ENCODE data around the gene SYNPO2. TPM values are rescaled to one million over a fixed set of nuclear protein-coding genes. Genes with fewer than 3 reads are reported as not detected.
"Not testable (repeated sequence)": the region's sequence is repeated elsewhere in the genome, so short reads cannot be mapped to it uniquely, and the experiment has no call there.

Gene SYNPO2
- total RNA-seq, 2 experiments from 2014 or later = 0.50 to 0.63 TPM

DNA sequence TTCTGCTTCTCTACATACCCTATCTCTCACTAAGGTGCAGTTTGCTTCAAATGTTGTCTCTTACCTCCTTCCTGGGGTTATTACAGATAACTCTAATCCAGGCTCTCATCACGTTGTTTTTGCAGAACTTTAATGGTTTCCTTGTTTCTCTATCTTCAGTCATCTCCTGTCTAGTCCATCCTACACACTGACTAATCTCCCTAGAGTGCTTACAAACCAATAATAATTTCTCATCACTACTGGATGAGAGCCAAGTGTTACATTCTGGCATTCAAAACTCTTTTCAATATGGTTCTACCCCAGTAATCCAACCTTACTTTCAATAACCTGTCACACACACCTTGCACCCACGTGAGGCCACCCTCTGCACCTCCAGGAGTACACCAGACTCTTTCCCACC, 86.1 kb downstream of the SYNPO2 start:
- Mint-ChIP-seq H3K9me3 (no peaks in the 10 kb centered on the region), H3K4me1 (no peaks in the 10 kb centered on the region), H3K36me3 (ENCODE audit: low read depth) (no peaks in the 10 kb centered on the region), H3K27ac (no peak overlapping the region), H3K4me3 (no peak overlapping the region), H3K27me3 (no peaks in the 10 kb centered on the region)
- ChIA-PET CTCF (no interaction called here), POLR2A (no interaction called here)
- DNase-seq = no peak

DNA sequence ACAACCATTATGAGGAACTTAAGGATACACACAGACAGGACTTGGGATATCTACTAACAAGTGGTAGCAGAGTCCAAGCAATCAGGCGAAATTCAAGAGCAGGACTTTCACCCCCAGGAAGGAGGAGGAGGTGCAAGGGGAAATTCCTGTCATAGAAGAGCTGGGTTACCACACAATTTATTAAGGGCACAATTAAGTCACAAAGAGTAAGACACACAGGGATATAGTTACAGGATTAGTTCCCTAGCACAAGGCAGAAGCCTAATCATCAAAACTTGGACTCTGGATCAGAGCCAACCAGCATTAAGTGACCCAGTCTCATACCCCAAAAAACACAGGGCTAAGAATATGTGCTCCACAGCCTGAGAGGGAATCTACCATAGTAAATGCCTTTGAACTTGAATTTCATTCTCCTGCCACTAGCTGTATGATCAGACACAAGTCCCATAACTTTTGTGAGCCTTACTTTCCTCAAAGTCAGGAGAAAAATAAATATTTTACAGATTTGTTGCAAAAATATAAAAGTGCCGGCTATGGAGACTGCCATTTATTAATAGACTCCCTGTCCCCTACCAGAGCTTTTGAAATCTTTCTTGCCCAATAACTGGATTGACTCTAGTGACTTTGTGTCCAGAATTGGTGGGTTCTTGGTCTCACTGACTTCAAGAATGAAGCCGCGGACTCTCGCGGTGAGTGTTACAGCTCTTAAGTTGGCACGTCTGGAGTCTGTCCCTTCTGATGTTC, 87.0 kb downstream of the SYNPO2 start:
- CTCF ChIA-PET = no interaction called here
- H3K36me3 Mint-ChIP-seq (ENCODE audit: low read depth) = no peaks in the 10 kb centered on the region
- no peak for DNase-seq
- H3K4me1 Mint-ChIP-seq = no peaks in the 10 kb centered on the region
- no peak overlapping the region for H3K4me3 Mint-ChIP-seq
- no peaks in the 10 kb centered on the region for H3K9me3 Mint-ChIP-seq
- POLR2A ChIA-PET = no interaction called here
- no peak overlapping the region for H3K27ac Mint-ChIP-seq
- H3K27me3 Mint-ChIP-seq = no peaks in the 10 kb centered on the region

DNA sequence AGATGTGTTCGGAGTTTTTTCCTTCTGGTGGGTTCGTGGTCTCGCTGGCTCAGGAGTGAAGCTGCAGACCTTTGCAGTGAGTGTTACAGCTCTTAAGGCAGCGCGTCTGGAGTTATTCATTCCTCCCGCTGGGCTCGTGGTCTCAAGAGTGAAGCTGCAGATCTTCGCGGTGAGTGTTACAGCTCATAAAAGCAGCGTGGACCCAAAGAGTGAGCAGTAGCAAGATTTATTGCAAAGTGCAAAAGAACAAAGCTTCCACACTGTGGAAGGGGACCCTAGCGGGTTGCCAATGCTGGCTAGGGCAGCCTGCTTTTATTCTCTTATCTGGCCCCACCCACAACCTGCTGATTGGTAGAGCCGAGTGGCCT, 87.5 kb downstream of the SYNPO2 start:
- H3K9me3 Mint-ChIP-seq; H3K4me1 Mint-ChIP-seq; H3K27ac Mint-ChIP-seq; CTCF ChIA-PET; H3K27me3 Mint-ChIP-seq; H3K36me3 Mint-ChIP-seq (ENCODE audit: low read depth); H3K4me3 Mint-ChIP-seq; DNase-seq; POLR2A ChIA-PET: not testable (repeated sequence)

DNA sequence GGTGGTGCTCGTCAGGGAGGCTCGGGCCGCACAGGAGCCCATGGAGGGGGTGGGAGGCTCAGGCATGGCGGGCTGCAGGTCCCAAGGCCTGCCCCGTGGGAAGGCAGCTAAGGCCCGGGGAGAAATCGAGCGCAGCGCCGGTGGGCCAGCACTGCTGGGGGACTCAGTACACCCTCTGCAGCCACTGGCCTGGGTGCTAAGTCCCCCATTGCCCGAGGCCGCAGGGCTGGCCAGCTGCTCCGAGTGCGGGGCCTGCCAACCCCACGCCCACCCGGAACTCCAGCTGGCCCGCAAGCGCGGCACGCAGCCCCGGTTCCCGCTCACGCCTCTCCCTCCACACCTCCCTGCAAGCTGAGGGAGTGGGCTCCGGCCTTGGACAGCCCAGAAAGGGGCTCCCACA, 88.4 kb downstream of the SYNPO2 start:
- H3K27ac Mint-ChIP-seq; H3K9me3 Mint-ChIP-seq; CTCF ChIA-PET; DNase-seq; H3K4me3 Mint-ChIP-seq; H3K4me1 Mint-ChIP-seq; POLR2A ChIA-PET; H3K27me3 Mint-ChIP-seq; H3K36me3 Mint-ChIP-seq (ENCODE audit: low read depth): not testable (repeated sequence)

DNA sequence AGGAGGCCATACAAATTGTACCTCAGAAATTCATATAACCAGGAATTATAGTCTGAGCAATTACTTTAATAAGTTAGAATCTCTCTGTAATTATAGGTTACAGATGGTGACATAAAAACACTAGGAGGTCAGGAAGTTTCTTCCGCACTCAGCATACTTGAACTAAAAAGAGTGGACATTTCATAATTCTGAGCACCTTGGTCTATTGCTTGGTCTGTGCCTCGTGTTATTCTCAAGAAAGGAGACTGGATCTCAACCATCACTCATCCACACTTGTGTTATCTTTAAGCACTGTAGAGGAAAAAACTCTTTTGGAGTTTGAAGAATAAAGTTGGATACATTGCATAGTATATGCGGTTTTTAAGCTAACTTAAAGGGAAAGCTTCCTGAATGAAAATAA, 91.1 kb downstream of the SYNPO2 start:
- POLR2A ChIA-PET = no interaction called here
- no peaks in the 10 kb centered on the region for H3K9me3 Mint-ChIP-seq
- no peak overlapping the region for H3K4me3 Mint-ChIP-seq
- CTCF ChIA-PET = no interaction called here
- H3K36me3 Mint-ChIP-seq (ENCODE audit: low read depth) = no peaks in the 10 kb centered on the region
- peaks cover 2% of the 10 kb centered on the region for H3K4me1 Mint-ChIP-seq
- H3K27me3 Mint-ChIP-seq = peaks cover 16% of the 10 kb centered on the region
- no peak overlapping the region for H3K27ac Mint-ChIP-seq
- DNase-seq = no peak

DNA sequence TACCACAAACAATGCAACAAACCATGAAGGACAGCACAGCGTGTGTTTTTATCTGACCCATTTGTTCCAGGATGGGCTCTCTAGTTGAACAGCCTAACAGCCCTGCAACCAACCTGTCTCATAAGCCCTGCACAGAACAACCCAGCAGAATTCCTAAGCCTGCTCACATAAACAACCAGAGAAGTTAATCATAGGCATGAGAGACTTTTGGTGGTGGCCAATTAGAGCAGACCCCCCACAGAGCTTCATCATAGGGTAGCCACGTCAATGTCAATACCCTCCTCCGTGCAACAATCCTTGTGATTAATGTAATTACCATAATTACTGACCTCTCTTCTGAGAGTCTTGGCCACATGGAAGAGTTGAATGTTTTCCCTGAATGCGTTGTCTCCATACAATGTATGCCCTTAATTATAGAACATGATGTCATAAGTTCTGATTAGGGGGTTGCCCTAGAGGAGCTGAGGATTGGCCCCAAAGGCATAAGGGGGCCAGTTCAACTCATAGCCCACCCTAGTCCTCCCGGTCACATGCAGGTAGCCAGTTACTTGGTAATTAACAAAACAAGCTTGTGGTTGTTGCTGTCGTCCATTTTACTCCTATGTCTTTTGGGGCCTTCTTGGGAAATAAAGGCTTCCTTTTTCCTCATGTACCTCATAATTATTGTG, 92.7 kb downstream of the SYNPO2 start:
- ChIA-PET POLR2A (no interaction called here), CTCF (interaction anchor here (0.5 to 1.9 kb wide), 7 partner anchors 9 to 646 kb away, joined by 3 to 5 read pairs (median 3); no protein-coding TSS in a partner anchor)
- no peaks in the 10 kb centered on the region for H3K9me3 Mint-ChIP-seq
- DNase-seq = no peak
- peaks cover 16% of the 10 kb centered on the region for H3K27me3 Mint-ChIP-seq
- H3K4me3 Mint-ChIP-seq = no peak overlapping the region
- peaks cover 2% of the 10 kb centered on the region for H3K4me1 Mint-ChIP-seq
- no peaks in the 10 kb centered on the region for H3K36me3 Mint-ChIP-seq (ENCODE audit: low read depth)
- H3K27ac Mint-ChIP-seq = no peak overlapping the region

DNA sequence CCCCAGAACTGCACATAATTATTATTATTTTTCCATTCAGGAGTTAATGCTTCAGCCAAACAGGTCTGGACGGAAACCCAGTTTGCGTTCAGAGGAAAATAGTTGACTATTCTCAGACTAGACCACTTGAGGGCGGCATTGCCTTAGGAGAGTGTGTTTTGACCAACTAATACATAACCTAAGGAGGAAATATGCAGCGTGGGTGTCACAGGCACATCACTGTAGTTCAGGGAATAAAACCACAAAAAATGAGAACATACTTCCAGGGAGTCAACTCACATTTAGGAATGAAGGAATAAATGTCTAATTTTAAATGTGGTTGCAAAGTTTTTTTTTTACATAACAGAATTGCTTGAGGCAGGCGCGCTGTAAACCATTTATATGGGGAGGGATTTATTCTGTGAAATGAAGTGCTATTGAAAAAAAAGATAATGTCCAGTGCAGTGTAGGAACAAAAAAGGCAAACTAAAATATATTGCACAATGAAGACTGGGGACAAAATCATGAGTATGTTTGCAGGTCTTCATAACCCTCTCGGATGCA, 93.3 kb downstream of the SYNPO2 start:
- no peaks in the 10 kb centered on the region for H3K9me3 Mint-ChIP-seq
- ChIA-PET POLR2A (no interaction called here), CTCF (interaction anchor here (0.8 to 1.9 kb wide), 6 partner anchors 10 to 645 kb away, joined by 3 to 5 read pairs (median 3); no protein-coding TSS in a partner anchor)
- peaks cover 2% of the 10 kb centered on the region for H3K4me1 Mint-ChIP-seq
- peaks cover 16% of the 10 kb centered on the region for H3K27me3 Mint-ChIP-seq
- H3K36me3 Mint-ChIP-seq (ENCODE audit: low read depth) = no peaks in the 10 kb centered on the region
- no peak overlapping the region for H3K27ac Mint-ChIP-seq
- peak; percentile 60 for DNase-seq
- H3K4me3 Mint-ChIP-seq = no peak overlapping the region

DNA sequence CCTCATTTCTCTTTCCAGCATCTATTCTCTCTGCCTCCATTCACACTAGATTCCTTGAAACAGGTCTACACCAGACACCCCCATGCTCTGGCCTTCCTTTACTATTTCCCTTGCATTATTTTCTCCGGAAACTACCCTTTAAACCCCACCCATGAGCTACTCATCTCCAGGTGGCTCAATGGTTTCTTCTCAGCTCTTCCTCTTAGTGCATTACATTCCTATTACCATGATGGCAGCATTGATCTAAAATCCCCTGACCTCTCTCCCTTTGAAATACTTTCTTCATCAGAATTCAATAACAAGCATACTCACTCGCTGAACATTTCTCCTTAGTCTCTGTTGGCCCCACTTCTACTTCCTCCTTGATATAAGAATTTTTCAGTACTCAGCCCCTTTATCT, 94.6 kb downstream of the SYNPO2 start:
- peaks cover 2% of the 10 kb centered on the region for H3K4me1 Mint-ChIP-seq
- no peaks in the 10 kb centered on the region for H3K36me3 Mint-ChIP-seq (ENCODE audit: low read depth)
- H3K9me3 Mint-ChIP-seq = no peaks in the 10 kb centered on the region
- ChIA-PET POLR2A (no interaction called here), CTCF (interaction anchor here (0.6 to 1.5 kb wide), 3 partner anchors 17 to 230 kb away, joined by 3 to 4 read pairs (median 3); no protein-coding TSS in a partner anchor)
- no peak for DNase-seq
- no peak overlapping the region for H3K4me3 Mint-ChIP-seq
- no peak overlapping the region for H3K27ac Mint-ChIP-seq
- peaks cover 16% of the 10 kb centered on the region for H3K27me3 Mint-ChIP-seq

DNA sequence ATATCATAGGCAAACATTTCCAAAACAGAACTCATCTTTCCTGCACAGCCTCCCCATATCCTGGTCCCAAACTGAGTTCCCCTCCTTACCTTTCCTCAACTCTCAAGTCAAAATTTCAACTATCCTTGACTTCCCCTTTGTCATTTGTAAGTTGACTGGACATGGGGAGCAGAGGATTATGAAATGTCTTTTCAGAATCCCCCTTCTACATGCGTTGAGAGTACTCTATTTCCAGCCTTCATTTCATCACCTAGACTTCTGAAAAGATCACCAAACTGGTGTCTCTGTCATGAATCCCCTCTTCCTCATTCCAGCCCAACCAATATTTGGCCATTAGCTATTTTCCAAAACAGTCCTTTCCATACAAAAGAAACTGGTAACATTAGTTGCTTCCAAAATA, 95.2 kb downstream of the SYNPO2 start:
- Mint-ChIP-seq H3K9me3 (no peaks in the 10 kb centered on the region), H3K4me1 (peaks cover 2% of the 10 kb centered on the region), H3K36me3 (ENCODE audit: low read depth) (no peaks in the 10 kb centered on the region), H3K27ac (no peak overlapping the region), H3K27me3 (peaks cover 16% of the 10 kb centered on the region), H3K4me3 (no peak overlapping the region)
- DNase-seq = no peak
- POLR2A ChIA-PET = no interaction called here
- CTCF ChIA-PET = interaction anchor here (1.5 kb wide), 1 partner anchor 56 kb away, joined by 4 read pairs; no protein-coding TSS in a partner anchor

DNA sequence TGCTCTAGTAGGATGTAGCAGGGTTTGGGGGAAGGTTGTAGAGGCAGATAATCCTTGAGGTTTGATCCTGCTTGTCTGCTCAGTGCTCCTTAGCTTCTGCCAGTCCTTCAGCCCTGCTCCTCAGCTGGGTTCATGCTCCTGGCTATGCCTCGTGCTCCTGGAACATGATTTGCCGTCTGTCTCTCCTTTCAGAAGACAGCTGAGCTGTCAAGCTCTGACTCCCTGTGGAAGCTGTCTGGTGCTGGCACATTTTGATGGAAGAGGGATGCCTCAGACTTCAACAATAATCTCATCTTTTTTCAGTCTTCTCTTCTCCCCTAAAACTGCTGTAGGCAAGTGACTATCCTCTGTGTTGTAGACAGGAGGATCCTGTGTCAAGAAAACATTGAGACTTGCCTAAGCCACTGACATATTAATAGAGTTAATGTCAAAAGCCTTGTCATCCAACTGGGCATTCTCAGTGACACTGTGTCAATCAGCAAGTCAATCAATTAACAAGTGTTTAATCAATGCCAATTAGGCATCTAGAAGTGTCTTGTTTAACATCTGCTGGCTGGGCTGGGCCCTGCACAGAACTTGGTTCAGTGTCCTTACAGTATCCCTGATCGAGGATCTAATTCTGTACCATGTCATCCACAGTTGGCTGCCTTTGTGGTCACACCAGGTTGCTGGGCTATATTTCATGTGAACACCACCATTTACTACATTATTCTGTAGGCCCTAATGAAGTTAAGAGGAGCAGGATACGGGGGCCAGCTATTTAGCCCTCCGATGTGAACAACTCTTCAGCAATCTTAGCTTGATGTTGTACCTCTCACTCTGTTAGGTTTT, 96.7 kb downstream of the SYNPO2 start:
- Mint-ChIP-seq H3K27ac (no peak overlapping the region), H3K4me1 (peaks cover 2% of the 10 kb centered on the region), H3K36me3 (ENCODE audit: low read depth) (no peaks in the 10 kb centered on the region), H3K4me3 (no peak overlapping the region), H3K9me3 (no peaks in the 10 kb centered on the region), H3K27me3 (peaks cover 16% of the 10 kb centered on the region)
- POLR2A ChIA-PET = no interaction called here
- DNase-seq = no peak
- CTCF ChIA-PET = no interaction called here

DNA sequence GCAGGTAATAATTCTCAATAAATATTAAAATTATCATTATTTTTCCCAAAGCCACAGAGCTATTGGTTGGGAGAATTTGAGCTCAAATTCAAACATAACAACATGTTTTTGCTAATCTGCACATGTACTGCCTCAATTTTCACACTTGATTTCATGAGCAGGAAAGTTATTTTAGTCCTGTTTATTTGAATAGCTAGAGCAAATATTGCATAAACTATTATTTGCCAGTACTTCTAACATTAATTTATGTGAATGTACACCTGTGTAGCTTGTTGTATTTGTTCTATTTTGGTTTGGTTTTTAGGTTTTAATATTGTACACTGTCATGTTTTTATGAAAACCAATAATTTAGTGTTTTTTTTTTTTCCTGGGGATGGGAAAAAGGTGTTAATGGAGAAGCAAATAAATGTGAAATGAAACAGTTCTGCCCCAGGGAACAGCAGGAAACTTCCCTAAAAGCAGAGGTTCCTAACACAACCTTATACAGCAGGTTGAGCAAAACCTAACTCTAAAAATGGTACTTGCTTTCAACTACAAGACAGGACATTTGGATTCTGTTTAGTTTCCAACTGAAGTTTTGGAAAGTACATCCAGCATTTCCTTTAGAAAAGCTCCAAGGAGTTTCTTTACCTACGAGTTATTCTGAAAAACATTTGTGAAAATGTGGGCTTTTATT, 99.4 kb downstream of the SYNPO2 start:
- Mint-ChIP-seq H3K4me1 (no peaks in the 10 kb centered on the region), H3K27ac (no peak overlapping the region), H3K27me3 (peaks cover 9% of the 10 kb centered on the region), H3K36me3 (ENCODE audit: low read depth) (no peaks in the 10 kb centered on the region), H3K9me3 (no peaks in the 10 kb centered on the region), H3K4me3 (no peak overlapping the region)
- CTCF ChIA-PET = no interaction called here
- DNase-seq = no peak
- POLR2A ChIA-PET = no interaction called here

DNA sequence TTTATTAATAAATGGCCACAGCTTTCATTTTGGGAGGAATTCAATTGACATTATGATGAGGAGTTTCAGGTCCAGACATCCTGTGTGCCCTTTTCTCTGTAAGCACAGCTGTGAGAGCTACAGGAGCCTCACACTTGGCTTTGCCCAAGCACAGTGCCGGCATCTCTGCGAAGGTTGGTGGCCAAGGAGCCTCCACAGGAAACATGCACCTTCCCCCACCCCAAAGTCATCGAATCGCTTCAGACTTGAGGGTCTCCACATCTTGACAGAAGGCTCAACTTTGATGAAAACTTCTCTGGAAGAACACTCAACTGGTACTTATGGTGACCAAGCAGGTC, 100.0 kb downstream of the SYNPO2 start:
- no peaks in the 10 kb centered on the region for H3K9me3 Mint-ChIP-seq
- DNase-seq = no peak
- H3K4me1 Mint-ChIP-seq = no peaks in the 10 kb centered on the region
- no peak overlapping the region for H3K27ac Mint-ChIP-seq
- POLR2A ChIA-PET = no interaction called here
- H3K4me3 Mint-ChIP-seq = no peak overlapping the region
- CTCF ChIA-PET = no interaction called here
- peaks cover 6% of the 10 kb centered on the region for H3K27me3 Mint-ChIP-seq
- no peaks in the 10 kb centered on the region for H3K36me3 Mint-ChIP-seq (ENCODE audit: low read depth)

Data from activated CD4-positive, alpha-beta memory T cell treated with anti-CD3 and anti-CD28 coated beads, Interleukin-2, amount 10 ng/mL, durations not matched to agents 7 days and 5 days (primary cell).